HT-29 (cell line): ENCODE measurements around the gene ASTN2. TPM values are rescaled to one million over a fixed set of nuclear protein-coding genes. Genes with fewer than 3 reads are reported as not detected.

Experiments used
- DNase-seq: peaks from one replicate; pipeline ENCODE4 v3.0.0-alpha.2; 2015; ENCODE audit warnings: low spot score
- total RNA-seq: library from RNA; depleted of rRNA; stranded (reverse); fragments of >200 nt; shearing (Covaris generic); gene quantifications from 2 replicates; pipeline ENCODE4 v1.2.3, GENCODE V29; 2014

Gene ASTN2
- total RNA-seq, 1 experiment from 2014 or later: 4.0 TPM

- DNase-seq: peak; percentile 24
Measured at GRCh38 chr9:116494815-116495634, 919.8 kb downstream of the ASTN2 start.

GRCh38 chr9:116493183-116493860 is 921.5 kb downstream of the ASTN2 start:
- DNase-seq: no peak

DNA sequence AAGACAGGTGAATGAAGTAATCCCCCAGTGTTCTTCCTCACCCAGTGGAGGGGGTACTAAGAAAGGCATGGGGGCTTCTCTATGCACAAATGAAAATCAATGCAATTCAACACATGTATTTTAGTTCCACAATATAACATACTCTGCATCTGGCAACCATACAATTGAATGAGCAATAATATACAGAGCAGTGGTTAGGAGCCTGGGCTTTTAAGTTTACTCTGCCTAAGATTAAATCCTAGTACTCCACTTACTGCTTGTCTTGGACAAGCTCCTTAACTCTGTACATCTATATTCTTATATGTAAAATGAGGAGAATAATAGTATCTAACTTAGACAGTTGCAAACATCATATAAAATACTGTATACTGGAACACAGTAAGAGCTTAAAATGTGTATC is 923.2 kb downstream of the ASTN2 start:
- no peak for DNase-seq

DNA sequence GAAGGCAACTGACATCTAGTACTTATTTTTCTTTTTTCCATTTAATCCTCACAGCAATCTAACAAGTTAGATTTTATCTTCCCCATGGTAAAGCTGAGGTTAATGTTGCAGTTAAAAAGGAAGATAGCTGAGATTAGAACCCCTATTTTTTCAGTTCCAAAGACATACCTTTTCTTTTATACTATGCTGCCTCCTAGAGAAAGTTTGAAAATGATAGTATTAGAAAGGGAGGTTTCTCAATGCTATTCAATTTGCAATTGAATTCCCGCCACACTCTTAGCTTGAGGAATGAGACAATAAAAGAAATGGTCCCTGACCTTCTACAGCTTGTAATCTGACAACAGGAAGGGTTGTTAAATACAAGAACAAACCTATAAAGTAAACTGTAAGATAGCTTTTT is 923.6 kb downstream of the ASTN2 start:
- no peak for DNase-seq

DNA sequence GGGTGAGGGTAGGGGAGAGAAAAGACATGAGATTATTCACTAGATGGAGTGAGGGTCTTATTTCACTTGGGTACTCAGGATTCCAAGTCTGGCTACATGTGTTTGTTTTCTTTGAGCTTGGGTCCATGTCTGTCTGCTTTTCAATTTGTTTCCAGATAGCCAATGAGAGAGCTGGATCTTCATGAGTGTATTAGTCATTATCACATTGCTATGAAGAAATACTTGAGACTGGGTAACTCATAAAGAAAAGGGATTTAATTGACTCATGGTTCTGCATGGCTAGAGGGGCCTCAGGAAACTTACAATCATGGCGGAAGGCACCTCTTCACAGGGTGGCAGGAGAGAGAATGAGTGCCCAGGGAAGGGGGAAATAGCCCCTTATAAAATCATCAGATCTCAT is 924.5 kb downstream of the ASTN2 start:
- no peak for DNase-seq

GRCh38 chr9:116488373-116488772 is 926.5 kb downstream of the ASTN2 start:
- no peak for DNase-seq

- no peak for DNase-seq
Measured at GRCh38 chr9:116484492-116485061, 930.3 kb downstream of the ASTN2 start.

GRCh38 chr9:116483622-116484491 is 931.0 kb downstream of the ASTN2 start:
- no peak for DNase-seq

DNA sequence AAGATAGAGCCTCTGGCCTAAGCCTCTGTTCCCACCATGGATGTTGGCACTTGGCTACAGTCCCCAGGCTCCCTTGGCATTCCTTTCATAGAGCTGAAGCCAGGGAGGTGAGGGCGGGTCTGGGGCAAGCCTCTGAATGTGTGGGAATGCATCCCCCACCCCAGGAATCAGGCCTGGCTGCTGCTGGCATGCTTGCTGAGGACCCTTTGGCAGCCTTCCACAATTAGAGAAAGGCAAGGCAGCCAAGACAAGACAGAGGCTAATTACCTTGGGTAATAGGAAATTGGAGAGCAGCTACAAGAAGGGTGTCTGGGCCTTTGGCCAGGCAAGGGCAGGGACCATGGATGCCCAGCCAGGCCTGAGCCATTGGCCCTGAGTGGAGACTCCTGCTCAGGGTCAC is 932.1 kb downstream of the ASTN2 start:
- DNase-seq: no peak

GRCh38 chr9:116480700-116481099 is 934.2 kb downstream of the ASTN2 start:
- no peak for DNase-seq

DNA sequence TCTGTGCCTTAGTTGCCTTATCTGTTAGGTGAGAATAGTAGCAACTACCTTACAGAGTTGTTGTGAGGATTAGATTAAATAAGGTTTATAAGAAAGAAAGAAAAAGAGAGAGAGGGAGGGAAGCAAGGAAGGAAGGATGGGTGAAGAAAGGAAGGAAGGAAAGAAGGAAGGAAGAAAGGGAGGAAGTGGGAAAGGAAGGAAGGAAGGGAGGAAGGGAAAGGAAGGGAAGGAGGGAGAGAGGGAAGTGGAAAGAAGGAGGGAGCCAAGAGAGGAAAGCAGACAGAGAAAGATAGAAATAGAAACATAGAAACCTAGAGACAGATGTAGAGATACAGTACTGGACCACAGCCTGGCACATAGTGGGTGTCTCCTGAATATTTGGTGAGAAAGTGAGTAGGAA is 934.9 kb downstream of the ASTN2 start:
- no peak for DNase-seq

GRCh38 chr9:116479056-116479544 is 935.8 kb downstream of the ASTN2 start:
- DNase-seq: no peak

DNA sequence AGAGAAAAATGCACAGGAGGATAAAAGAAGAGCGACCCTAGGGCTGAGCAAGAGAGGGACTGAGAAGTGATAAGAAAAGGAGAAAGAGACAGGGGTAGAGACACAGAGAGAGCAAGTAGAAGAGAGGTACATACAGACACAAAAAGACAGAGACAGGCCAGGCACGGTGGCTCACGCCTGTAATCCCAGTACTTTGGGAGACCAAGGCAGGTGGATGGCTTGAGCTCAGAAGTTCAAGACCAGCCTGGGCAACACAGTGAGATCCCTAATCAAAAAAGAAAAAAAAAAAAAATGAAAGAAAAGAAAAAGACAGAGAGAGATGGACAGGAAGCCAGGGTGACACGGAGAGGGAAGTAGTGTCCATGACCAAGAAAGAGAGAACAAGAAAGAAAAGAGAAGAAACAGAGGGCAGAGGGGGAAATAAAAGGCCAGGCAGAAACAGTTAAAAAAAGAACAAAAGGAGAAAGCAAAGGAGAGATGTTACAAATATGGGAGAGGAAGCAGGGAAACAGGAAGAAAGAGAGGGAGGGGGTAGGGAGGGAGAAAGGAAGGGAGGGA is 937.2 kb downstream of the ASTN2 start:
- no peak for DNase-seq

DNA sequence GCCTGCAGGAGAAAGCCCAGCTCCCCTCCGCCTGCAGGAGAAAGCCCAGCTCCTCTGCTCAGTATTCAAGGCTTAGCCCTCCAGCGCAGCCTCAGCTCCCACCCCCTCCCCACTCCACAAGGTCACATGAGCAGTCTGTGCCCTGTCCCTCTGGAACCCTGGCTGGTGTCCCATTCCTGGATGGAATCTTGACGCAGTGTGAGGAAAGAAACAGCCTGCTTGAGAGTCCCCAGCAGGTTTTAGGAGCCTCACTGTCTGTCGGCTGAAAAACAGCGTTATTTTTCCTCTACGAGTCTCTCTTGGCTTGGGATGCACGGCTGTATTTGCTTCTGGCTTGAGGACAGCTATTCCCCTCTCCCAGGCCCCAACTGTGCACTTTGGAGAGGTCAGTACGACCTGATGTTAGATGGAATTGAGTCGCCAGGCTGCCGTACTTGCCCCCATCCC is 937.9 kb downstream of the ASTN2 start:
- no peak for DNase-seq

- DNase-seq: no peak
Measured at GRCh38 chr9:116476002-116476401, 938.9 kb downstream of the ASTN2 start.

GRCh38 chr9:116475201-116475600 is 939.7 kb downstream of the ASTN2 start:
- DNase-seq: no peak

DNA sequence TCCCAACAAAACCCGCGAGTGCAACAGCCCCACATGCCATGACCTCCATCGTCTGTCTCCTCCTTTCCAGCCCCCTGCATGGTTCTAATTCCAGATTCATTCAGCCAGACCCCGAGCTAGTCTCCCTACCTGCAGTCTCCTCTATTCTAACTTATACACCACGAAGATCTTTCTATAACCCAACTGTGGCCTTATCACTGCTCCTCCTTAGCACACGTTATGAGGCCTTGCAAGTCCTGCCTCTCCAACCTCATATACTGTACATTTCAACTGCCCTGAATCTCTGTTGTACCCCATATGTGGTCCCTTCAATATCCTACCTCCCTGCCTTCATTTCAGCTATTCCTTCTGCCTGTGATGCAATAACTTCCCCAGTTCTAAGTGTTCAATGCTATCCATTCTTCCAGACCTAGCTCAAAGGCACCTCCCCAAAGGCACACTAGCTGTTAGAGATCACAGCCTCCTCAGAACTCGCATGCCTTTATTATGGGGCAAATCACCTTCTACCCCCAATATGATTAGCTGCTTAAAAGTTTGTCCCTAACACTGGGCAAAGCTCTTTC is 942.8 kb downstream of the ASTN2 start:
- DNase-seq: no peak

DNA sequence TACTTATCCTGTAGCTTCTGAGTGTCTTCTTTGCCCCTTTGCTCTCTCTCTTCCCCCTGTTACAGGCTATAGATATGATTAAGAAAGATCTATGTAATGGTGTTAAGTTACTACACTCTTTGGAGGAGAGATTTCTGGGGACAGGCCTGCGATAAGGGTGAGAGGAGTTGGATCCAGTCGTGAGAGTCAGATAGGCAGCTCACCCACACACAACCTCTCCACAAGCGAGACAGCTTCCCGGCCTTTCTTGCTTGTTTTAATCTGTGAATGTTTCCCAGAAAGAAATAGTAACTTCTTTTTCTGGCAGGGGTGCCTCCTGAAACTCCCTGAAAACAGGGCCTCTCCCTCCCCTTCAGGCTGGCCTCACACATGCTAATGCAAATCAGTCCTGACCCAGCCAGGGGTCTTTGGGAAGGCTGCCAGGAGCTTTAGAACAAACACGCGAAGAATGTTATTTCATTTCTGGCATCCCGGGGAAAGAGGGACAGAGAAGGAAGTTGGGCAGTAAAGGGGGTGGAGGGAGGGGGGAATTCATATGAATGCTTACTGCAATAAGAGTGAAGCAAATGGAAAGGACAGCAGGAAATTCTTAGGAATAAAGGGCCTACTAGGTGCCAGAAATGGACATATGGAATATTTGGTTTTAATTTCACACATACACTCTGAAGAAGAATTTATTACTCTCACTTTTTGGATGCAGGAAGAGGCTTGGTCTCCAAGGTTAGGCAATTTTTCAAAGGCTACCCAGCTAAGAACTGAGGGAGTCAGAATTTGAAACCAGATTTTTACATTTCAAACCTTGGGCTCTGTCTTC is 943.6 kb downstream of the ASTN2 start:
- DNase-seq: no peak

- no peak for DNase-seq
Measured at GRCh38 chr9:116468793-116469527, 945.9 kb downstream of the ASTN2 start.
